Activated T-cell treated with anti-CD3 and anti-CD28 coated beads, Interleukin-2, amount 50 U/mL, for 48 hours (primary cell): ENCODE measurements around the gene ME3.

ENCODE experiments used
- DNase-seq, 2 experiments: peaks; one replicate each; pipeline ENCODE4 v3.0.0-alpha.2; 2020

ME3 gene

GRCh38 chr11:86692317-86692716 is 19.9 kb upstream of the ME3 start:
- DNase-seq, result no peak

DNA sequence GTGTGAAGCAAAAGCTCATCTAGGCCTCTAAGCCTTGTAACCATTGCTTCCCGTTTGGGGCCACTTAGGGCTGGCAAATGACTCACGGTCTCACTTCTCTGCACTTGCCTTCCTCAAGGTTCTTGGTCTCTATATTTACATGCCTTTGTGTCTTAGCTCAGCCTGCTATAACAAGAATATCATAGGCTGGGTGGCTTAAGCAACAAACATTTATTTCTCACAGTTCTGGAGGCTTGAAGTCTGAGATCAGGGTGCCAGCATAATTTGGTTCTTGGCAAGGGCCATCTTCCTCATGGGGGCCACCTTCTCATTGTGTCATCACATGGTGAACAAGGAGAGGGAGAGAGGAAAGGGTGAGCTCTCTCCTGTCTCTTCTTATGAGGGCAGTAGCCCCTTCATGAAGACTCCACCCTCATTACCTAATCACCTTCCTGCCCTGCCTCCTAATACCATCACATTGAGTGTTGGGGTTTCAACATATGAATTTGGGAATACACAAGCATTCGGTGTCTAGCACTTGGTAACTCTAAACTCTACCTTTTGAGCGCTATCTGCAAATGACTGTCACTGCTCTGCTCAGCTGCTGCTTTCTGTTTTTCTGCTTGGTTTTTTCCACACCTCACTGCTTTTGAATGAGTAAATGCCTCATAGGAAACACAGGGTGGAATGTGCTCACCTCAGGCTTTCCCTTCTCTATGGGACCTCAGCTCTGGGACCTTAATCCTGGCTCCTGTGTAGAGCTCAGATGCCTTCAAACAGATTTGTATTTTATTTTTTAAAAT is 16.2 kb upstream of the ME3 start:
- peak; percentile 45 to 53 for DNase-seq

DNA sequence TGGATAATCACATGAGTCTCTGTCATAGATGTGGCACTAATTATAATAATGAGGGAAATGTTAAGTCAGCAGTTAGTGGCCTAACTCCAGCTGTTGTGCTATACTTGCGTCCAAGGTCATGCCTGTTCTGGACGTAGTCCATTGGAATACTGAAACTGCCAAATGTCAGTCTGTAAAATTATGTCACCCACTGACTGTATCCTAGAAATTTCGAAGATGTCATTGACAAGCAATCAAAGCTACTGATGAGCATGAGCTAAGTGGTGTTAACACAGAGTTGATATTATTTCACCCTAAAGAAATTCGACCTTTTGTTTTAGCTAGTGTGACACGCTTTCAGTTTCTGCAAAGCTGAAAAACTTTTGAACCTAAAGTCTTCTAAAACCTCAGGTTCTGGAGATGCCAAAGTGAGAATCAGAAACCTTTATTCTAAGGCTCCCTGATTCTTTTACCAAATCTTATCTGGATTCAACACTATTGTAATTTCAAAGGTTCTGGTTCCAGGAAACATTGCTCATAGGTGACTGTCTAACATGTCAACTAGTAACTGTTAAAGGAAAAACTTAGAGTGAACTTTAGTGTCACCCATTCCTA is 14.9 kb upstream of the ME3 start:
- DNase-seq, result no peak

DNA sequence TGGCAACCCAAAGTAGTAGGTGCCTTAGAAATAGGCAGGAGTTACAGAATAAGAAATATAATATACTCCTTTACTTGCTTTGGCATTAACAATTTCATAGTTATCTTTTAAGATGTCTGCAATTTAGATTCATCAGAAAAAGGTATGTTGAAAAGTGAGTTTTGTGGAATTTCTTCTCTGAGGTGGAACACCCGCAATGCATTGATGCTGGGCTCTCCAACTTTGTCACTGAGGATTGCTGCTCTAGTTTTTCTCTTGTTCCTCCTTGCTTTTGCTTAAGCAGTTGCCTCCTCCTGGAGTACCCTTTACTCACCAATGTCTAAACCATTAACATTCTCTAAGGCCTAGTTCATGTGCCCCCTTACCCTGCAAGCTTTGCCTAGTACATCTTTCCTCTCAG is 14.1 kb upstream of the ME3 start:
- DNase-seq, result no peak

DNA sequence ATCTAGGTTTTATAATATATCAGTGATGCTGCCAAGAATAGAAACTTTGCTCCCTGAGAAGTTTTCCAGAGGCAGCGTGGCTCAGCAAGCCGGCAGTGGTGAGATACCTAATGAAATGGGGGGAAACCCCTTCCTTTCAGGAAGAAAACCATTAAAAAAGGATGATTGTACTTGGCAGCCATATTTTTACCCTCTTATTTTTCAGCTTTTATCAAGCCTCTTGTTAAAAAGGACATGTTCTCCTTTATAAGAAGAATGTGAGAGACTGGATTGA is 9.0 kb upstream of the ME3 start:
- no peak for DNase-seq

DNA sequence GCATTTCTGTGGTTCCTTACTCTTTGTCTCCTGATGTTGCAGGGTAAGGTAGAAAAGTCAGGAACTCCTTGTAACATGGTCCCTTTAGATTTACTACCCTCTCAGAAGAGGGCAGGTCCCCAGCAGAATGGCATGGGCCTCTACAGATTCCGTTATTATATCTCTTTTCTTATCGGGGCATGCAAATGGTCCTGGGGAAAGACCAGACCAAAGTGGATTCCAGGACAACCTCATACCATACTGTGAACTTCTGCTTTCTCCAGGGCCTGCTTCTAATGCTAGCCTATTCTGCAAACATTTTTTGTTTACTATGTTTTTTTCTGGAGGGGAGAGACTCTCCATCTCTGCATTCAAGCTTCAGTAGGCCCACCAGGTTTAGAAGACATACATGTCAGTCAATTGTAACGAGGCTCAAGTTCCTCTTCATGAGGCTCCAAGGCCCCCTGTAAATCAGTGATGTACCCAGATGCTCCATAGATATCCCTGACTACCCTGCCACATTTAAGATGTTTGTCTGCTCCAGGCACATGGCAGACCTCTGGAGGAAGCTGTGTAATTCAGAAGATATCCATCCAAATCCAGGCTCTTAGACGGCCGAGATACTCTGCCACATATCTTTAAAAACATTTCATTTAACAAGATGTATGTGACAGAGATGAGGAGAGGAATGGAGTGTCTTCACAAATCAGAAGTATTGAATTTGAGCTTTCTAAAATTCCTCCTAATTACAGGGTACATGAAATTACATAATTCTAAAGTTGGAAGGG is 8.5 kb upstream of the ME3 start:
- DNase-seq, result no peak

DNA sequence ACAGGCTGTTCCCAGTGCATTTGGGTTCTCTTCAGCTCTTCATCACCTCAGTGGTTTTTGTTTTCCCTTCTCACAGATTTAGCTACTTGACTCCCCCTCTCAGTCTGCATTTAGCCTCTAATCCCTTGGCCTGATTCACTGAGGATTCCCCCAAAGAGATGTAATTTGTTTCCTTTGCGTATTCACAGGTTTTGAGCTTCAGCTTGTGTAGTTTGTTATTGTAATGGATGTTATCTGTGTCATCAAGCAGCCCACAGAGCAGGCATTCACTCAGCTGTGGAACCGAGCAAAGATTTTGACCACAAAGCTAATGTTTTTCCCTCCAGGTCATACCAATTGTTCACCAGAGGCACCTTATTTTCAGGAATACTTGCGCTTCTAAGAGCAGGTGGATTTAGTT is 6.4 kb upstream of the ME3 start:
- DNase-seq, result no peak

DNA sequence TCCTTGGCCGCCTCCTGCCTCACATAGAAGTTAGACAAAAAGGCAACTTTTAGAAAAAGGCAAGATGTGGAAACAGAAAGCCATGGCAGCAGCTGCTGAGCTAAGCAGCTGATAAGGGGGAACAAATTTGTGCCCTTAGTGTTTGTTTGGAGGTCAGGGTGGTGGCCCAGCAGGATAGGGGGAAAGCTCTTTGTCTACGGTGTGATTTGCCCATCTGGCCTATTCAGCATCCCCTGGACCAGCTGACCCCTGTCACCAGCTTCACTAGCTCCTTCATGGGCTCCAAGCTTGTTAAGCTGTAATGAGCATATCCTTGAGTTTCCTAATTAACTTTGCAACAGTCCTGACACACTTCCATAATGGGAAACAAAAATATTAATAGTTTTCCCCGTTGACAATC is 5.9 kb upstream of the ME3 start:
- DNase-seq, result no peak

DNA sequence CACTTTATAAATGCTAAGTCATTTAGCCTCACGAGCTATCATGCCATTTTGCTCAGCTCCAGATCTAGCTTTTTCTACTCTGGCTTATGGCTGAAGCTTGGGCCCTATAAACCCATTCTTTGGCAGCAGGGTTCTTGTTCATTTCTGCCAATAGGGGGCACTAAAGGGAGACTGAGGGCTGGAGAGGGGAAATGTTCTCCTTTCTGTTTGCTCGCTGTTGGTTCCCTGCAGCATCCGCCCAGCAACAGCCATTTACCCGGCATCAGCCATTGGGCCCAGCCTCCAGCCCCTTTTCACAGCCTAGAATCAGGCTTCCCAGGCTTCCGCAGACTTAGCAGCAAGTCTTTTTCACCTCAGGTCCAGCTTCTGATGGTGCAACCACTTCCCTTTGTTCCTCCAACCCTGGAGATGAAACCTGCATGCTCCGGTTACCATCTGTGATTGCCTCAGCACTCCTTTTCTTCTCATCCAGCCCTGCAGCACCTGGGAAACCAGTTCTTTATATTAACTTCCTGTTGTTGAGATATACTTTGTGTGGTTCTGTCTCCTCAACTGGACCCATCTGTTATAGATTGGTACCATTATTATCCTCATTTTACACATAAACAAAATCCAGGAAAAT is 4.2 kb upstream of the ME3 start:
- no peak for DNase-seq

DNA sequence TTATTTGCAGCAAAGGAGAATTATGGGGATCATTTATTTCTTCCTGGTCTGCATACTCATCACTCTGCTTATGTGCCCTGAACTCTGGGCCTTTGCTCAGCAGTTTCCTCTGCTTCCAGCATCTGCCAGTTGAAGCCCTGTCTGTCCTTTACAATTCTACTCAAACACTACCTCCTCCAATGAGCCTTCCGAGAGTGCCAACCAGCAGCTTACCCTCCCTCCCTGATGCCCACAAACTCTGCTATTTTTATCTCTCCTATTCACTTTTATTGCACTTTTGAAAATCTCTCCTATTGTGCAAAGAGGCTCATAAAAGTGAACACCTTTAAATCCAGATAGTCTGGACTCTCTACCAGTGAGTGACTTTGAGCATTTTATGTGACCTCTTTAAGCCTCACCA is 3.6 kb upstream of the ME3 start:
- DNase-seq, result no peak

- no peak for DNase-seq
These were observed 2.6 kb upstream of the ME3 start for GRCh38 chr11:86675017-86675416.

- DNase-seq, result no peak
These were observed 1.7 kb upstream of the ME3 start for GRCh38 chr11:86673872-86674750.

DNA sequence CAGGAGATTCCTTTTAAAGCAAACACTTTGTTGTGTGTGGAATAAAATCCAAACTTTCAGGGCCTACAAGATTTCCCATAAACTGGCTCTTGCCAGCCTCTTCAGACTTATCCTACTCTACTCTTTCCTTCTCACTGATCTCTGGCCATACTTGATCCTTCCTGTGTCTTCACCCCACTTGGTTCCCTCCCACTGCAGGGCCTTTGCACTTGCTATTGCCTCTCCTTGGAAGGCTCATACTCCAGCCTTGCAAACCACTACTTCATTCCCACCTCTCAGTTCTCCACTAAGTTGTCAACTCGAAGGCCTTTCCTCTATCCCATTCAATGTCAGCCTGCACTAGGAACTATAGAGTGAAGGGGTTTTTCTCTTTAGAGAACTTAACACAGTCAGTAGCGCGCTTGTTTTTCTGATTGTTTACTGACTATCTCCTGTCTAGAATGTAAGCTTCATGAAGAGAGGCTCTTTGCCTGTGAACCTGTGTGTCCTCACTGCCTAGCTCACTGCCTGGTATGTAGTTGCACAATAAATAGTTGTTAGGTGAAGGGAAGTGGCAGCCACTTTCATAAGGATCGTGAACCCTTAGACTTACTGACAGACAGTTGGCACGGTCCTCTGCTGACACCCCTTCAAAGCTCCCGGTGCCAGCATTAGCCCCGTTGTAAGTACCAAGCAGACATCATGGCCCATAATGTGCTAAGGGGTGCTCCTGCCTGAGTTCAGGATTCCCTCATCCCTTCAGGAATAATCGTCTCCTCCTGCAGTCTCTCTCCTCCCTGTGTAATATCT is 833 bp upstream of the ME3 start:
- DNase-seq, result no peak

DNA sequence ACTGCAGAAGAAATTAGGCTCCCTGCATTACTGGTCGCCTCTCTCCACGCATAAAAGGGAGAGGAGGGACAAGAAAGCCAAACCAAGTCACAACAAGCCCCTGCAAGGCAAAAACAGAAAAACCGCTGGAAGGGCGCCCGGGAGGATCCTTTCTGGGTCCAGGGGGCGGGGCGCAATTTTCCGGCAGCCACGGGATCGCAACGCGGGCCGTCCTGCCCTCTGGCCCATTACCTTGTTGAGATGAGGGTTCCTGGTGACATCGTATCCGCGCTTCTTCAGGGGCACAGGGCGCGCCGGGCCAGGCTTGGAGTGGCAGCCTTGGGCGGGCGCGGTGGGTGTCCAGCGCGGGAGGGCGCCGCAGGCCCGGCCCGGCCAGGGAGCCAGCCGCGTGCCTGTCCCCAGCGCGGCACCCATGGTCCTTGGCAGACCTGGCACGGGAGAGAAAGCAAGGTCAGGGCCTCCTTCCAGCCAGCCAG is 847 bp downstream of the ME3 start:
- peak in 1 of 2 experiments; percentile 39 for DNase-seq

- no peak for DNase-seq
These were observed 1.5 kb downstream of the ME3 start for GRCh38 chr11:86670911-86671310.

DNA sequence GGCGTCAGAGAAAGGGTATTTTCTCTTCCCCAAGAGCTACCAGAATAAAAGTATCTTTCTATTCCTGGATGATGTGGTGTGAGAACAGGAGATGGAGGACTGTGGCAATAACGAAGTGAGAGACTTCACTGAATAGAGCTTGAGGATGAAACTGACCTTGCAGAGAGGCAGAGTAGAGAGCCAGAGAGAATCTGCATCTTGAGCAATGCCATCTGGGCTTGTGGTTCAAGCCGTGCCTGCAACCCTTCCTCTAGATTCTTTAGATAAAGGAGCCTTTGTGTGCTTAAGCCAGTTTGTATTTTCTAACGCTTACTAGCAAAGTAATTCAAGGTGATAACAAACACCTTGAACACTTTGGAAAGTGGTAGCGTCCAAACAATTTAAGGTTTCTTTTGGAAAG is 2.2 kb downstream of the ME3 start:
- DNase-seq, result no peak

DNA sequence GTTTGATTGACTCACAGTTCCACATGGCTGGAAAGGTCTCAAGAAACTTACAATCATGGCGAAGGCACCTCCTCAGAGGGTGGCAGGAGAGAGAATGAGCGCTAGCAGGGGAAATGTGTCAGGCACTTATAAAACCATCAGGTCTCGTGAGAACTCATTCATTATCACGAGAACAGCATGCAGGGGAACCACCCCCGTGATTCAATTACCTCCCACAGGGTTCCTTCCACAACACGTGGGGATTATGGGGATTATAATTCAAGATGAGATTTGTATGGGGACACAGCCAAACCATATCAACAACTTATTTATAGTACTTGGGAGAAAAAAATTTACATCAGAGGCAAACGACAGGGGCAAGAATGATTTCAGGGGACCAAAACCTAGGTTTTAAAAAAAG is 3.0 kb downstream of the ME3 start:
- no peak for DNase-seq

DNA sequence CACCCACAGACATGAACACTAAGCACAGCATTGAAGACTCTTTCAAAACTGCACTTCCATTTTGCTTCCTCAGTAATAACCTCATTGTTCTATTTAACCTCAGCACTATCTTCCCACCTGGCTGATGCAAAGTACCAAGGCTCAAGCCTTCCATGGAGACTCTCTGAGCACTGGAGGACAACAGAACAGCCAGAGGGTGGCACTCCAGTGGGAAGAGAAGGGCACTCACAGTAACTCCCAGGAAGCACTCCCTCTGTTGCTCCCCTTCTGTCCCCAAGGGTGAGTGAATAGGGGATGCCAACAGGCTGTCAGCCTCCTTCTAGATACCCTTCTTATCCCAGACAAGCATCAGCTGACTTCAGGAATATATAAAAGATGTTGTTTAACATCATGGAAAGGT is 3.5 kb downstream of the ME3 start:
- no peak for DNase-seq

DNA sequence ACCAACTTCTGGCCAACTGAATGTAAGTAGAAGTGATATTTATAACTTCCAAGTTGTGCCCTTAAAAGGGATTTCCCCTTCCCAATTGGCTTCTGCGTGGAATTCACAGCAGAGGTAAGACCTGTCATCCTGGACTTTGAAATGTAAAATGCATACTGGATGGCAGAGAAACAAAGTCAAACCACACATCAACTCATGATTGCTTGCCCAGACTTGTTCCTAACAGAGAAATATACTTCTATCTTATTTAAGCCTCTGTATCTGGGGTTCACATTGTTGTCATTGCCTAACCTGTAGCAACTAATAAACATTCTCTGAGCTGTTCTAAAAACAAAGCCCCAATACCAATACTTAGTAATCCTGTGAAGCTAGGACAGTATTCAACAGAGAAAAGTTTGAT is 6.2 kb downstream of the ME3 start:
- DNase-seq, result no peak

GRCh38 chr11:86664930-86665329 is 7.5 kb downstream of the ME3 start:
- DNase-seq, result no peak

DNA sequence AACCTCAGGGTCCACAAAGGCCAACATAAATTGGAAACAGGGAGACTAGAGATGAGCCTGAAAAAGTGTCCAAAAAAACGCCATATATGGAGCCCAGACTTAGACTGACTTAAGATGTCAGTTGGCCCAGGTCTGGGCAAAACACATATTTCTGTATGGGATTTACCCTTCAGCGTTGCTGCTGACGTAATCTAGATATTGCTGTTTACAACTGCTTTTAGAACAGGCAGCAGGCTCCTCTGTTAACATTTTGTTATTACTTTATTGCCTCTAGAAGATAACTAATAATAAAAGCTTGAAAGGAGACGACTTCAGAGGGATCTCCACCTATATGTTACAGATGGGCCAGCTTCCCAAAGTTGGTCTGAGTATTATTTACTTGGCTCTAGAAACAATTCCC is 8.7 kb downstream of the ME3 start:
- no peak for DNase-seq

GRCh38 chr11:86663291-86663690 is 9.1 kb downstream of the ME3 start:
- DNase-seq, result no peak
